ENCODE measurements around the gene JAK3.
A peak's percentile ranks its signal among the peaks of the same experiment; 100 is the strongest.
"Not testable (repeated sequence)": the region's sequence is repeated elsewhere in the genome, so short reads cannot be mapped to it uniquely, and the experiment has no call there.

Gene JAK3

DNA sequence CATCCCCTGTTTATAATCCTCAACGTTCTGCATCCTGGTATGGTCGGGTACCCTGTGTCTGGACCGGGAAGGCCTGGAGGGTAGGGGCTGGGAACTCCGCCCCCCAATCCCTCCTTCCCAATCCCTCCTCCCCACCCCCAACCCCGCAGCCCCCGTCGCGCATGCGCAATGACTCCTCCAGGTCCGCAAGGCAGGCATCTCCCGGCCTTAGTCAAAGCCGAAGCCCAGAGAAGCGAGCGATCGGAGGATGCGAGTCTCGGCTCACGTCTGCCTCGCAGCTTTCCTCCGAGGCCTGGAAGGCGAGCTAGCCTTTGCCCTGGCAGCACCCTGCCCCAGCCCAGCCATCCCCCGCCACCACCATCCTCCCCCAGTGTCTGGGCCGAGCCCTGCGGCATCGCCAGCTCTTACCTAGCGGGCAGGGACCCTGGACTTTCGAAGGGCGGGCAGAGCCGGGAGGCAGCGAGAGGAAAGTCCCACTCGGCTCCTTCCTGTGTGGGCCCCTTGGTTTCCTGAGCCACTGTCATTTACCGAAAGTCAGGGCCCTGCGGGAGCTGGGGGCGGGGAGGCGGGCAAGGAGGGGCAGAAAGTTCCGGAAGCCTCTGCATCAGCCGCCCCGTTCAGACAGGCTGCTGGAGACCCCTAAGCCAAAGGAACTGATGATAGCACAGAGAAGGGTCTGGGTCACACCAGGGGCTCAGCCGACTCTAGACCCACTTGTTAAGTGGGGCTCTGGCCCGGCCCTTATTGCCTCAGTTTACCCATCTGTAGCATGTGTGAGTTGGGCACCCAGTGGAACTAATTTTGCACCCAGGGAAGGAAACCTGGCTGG lies at the start of gene JAK3:
Gene JAK3, minus strand, starts transcription at position 445 of the 829 bp plus-strand sequence. CDS start 3,565 bp downstream, outside the sequence.
- DNase-seq = peak; percentile 78

DNA sequence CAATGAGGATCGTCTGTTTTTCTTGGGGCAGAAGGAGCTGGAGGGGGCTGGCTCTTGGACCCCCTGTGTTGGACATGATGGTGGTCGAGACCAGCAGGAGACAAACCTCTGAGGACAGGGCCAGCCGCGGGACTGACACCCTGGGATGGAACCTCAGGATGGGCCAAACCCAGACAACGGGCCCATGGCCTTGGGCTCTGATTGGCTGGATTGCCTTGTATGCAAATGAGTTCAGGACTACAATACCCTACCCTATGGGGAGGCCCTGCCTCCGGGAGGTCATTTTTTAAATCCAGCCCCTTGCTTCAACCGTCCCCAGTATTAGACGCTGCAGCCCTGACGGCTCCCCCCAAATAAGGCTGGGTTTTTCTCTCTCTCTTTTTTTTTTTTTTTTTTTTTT lies 46.0 kb upstream of the JAK3 start:
- DNase-seq = no peak

DNA sequence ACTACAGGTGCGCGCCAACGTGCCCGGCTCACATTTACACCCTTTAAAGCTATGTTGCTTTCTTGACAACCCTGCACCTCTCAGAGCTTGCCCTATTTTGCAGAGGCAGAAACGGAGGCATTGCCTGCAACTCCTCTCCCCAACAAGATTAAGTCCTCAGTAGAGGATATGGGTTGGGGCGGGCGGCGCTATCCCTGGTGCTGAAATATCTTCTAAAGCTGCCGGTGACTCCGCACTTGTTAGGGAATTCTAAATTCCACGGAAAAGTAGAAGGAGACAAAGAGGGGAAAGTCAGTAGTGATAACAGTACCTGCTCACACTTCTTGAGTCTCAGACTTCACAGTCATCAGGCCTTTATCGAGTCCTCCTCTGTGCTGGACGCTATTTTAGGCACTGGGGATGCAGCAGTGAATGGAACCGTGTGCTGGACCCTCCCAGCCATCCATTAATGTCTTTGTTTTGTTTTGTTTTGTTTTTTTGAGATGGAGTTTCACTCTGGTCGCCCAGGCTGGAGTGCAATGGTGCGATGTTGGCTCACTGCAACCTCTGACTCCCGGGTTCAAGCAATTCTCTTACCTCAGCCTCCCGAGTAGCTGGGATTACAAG lies 41.9 kb upstream of the JAK3 start:
- DNase-seq = no peak

DNA sequence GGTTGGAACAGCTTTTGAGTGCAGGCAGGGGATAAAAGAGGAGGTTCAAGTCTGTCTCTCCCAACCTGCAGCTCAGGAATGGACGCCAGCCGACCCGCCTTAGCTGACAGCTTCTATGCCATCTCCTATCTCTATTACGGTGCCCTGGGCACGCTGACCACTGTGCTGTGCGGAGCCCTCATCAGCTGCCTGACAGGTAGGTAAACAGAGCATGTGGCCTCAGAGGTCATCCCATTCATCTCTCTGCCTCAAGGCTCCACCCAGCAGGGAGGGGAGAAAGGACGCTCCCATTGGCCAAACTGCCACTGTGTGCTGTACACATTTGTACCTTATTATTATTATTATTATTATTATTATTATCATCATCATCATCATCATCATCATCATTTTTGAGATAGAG lies 40.5 kb upstream of the JAK3 start:
- DNase-seq = no peak

DNA sequence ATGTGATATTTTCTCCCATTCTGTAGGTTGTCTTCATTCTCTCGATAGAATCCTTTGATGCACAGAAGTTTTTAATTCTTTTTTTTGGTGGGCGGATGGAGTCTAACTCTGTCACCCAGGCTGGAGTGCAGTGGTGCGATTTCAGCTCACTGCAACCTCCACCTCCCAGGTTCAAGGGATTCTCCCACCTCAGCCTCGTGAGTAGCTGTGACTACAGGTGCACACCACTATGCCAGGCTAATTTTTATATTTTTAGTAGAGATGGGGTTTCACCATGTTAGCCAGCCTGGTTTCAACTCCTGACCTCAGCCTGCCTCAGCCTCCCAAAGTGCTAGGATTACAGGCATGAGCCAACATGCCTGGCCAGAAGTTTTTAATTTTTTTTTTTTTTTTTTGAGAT lies 39.4 kb upstream of the JAK3 start:
- DNase-seq = not testable (repeated sequence)

DNA sequence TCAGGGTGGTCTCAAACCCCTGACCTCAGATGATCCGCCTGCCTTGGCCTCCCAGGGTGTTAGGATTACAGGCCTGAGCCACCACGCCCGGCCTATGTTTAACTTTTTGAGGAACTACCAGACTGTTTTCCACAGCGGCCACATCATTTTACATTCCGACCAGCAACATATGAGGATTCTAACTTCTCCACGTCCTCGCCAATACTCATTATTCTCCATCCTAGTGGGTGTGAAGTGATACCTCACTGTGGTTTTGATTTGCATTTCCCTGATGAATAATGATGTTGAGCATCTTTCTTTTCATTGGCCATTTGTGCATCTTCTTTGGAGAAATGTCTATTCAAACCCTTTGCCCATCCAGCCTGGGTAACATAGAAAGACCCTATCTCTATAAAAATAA lies 38.7 kb upstream of the JAK3 start:
- no peak for DNase-seq

DNA sequence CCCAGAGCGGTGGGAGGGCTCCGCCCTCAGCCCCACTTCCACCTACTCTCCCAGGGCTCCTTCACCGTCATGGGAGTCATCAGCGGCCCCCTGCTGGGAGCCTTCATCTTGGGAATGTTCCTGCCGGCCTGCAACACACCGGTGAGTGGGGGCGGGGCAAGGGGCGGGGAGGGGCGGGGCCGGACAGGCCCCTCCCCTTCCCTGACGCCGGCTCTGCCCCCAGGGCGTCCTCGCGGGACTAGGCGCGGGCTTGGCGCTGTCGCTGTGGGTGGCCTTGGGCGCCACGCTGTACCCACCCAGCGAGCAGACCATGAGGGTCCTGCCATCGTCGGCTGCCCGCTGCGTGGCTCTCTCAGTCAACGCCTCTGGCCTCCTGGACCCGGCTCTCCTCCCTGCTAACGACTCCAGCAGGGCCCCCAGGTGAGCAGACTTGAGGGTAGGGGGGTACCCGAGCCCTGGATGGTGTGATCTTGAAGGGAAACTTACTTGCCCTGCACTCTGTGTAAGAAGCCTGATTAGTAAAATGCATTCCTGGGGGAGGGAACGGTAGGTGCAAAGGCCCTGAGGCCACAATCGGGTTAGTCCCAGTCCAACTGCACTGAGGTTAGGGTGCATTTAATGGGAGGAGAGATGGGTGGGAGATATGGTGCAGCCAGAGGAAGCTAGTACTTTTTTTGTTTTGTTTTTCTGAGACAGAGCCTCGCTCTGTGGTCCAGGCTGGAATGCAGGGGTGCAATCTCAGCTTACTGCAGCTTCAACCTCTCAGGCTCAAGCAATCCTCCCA lies 36.0 kb upstream of the JAK3 start:
- DNase-seq = no peak

GRCh38 chr19:17881701-17882100 lies 33.9 kb upstream of the JAK3 start:
- DNase-seq = no peak

- DNase-seq = no peak
Observed at GRCh38 chr19:17879466-17879865, 31.7 kb upstream of the JAK3 start.

DNA sequence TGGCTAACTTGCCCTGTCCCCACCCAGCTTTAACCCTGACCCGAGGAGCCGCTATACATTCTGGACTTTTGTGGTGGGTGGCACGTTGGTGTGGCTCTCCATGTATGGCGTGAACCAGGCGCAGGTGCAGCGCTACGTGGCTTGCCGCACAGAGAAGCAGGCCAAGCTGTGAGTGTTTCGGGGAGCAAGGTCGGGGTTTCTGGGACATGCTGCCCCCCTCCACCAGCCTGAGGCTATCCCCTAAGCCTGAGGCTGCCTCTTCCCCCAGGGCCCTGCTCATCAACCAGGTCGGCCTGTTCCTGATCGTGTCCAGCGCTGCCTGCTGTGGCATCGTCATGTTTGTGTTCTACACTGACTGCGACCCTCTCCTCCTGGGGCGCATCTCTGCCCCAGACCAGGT lies 29.9 kb upstream of the JAK3 start:
- no peak for DNase-seq

DNA sequence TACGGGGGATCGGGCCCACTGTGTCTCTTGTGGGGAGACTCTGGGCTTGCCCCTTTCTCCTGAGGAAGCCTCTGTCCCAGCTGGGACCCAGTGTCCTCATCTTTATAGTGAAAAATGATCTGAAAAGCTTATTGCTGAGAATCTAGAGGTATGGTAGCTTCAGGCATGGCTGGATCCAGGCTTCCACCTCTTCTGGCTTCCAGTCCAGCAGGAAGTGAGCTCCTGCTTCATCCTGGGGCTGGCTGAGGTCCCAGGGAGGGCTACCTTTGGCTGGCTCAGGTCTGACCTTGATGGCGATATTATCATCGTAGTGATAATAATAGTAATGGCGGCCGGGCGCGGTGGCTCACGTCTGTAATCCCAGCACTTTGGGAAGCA lies 27.0 kb upstream of the JAK3 start:
- DNase-seq = no peak

GRCh38 chr19:17873786-17874757 lies 26.3 kb upstream of the JAK3 start:
- peak; percentile 71 for DNase-seq

- peak; percentile 57 for DNase-seq
Observed at GRCh38 chr19:17872251-17873001, 24.6 kb upstream of the JAK3 start.

DNA sequence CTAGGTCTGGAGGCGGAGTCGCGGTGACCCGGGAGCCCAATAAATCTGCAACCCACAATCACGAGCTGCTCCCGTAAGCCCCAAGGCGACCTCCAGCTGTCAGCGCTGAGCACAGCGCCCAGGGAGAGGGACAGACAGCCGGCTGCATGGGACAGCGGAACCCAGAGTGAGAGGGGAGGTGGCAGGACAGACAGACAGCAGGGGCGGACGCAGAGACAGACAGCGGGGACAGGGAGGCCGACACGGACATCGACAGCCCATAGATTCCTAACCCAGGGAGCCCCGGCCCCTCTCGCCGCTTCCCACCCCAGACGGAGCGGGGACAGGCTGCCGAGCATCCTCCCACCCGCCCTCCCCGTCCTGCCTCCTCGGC lies 24.1 kb upstream of the JAK3 start, which contains the start of gene SLC5A5:
Gene SLC5A5, plus strand, starts transcription at position 68 of the 373 bp plus-strand sequence. CDS start 375 bp downstream, outside the sequence.
- no peak for DNase-seq

GRCh38 chr19:17871032-17871877 lies 23.5 kb upstream of the JAK3 start:
- no peak for DNase-seq

- DNase-seq = no peak
Observed at GRCh38 chr19:17869114-17869608, 21.4 kb upstream of the JAK3 start.

DNA sequence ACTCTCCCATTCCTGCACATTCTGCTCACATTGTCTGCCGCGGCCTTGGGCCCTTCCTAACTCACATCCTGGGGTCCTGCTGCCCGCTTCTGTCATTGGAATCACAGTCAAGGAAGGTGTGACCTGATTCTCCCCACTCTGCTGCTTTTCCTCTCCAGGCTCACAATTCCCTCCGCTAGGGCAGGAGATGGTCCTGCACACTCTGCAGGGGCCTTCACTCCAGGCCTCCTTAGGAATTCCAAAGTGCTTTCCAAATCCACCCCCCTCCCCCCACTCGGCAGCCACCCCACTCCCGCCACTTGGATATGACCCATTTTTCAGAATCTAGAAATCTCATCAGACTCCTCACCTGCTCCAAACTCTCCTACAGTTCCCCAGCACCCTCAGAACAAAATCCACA lies 20.9 kb upstream of the JAK3 start:
- DNase-seq = no peak

GRCh38 chr19:17866964-17867486 lies 19.2 kb upstream of the JAK3 start:
- no peak for DNase-seq

- DNase-seq = no peak
Observed at GRCh38 chr19:17866312-17866963, 18.7 kb upstream of the JAK3 start.

All from activated CD4-positive, CD25-positive, alpha-beta regulatory T cell treated with anti-CD3 and anti-CD28 coated beads, Interleukin-2, amount 50 U/mL, for 72 hours (primary cell).